Measurements from ENCODE around the gene PDCD4. TPM values are rescaled to one million over a fixed set of nuclear protein-coding genes. Genes with fewer than 3 reads are reported as not detected.

The PDCD4 gene
- total and polyA plus RNA-seq, 2 of the 4 experiments (the other 2 are of a cell fraction), result 10.9 to 49.7 TPM

GRCh38 chr10:110829721-110830410 lies 41.9 kb upstream of the PDCD4 start:
- Histone ChIP-seq H3K36me3 (ENCODE audit: control insufficient read depth, insufficient read depth, low read length) (no peaks in the 10 kb centered on the region), H4K91ac (ENCODE audit: insufficient read depth, low read depth, low read length) (no peak overlapping the region), H3K4me1 (ENCODE audit: control insufficient read depth, insufficient read depth, low read length) (peaks cover 7% of the 10 kb centered on the region; the same call in 1 of the 2 replicates), H3K4me2 (ENCODE audit: low read depth, low read length) (no peak overlapping the region), H4K8ac (ENCODE audit: low read depth in 2 of 2, low read length in 2 of 2) (no peak overlapping the region), H2BK15ac (ENCODE audit: low read depth, low read length) (no peak overlapping the region), H2AFZ (replicated peaks; ENCODE audit: low read length, poor library complexity) (no peak overlapping the region), H2AK9ac (replicated peaks; ENCODE audit: low read depth, low read length, poor library complexity) (no peak overlapping the region), H2BK120ac (ENCODE audit: low read depth, low read length) (no peak overlapping the region), H3K18ac (ENCODE audit: low read depth, low read length) (no peak overlapping the region; the same call in 1 of the 2 replicates), H3K27me3 (ENCODE audit: control insufficient read depth, insufficient read depth, low read length) (peaks cover 7% of the 10 kb centered on the region; the same call in 1 of the 2 replicates), H3K9me3 (ENCODE audit: control insufficient read depth, insufficient read depth, low read length) (no peaks in the 10 kb centered on the region), H3K9me1 (ENCODE audit: insufficient read depth, low read length) (0 out of 2 replicates have a peak, but pooled peaks cover 2% of the 10 kb centered on the region), H2BK20ac (ENCODE audit: low read depth, low read length) (no peak overlapping the region), H3K4ac (ENCODE audit: low read depth, low read length) (no peak overlapping the region), H3K79me1 (ENCODE audit: low read depth in 1 of 2, low read length in 2 of 2) (no peaks in the 10 kb centered on the region), H3K4me3 (ENCODE audit: insufficient read depth, low read depth, low read length) (no peak overlapping the region), H3K14ac (replicated peaks; ENCODE audit: low read depth, low read length) (no peak overlapping the region), H4K5ac (ENCODE audit: low read depth, low read length) (no peak overlapping the region), H4K20me1 (ENCODE audit: insufficient read depth, low read length) (no peaks in the 10 kb centered on the region), H3K56ac (ENCODE audit: extremely low read depth, insufficient read depth, low read length) (no peak overlapping the region), H2AK5ac (ENCODE audit: low read depth, low read length) (no peak overlapping the region), H2BK5ac (ENCODE audit: low read depth, low read length, poor library complexity, severe bottlenecking) (no peak overlapping the region), H3K23ac (ENCODE audit: low read depth, low read length) (no peak overlapping the region), H3K9ac (ENCODE audit: low read depth, low read length) (no peak overlapping the region), H3K27ac (ENCODE audit: insufficient read depth, low read length) (no peak overlapping the region)
- no TSS peak for BruUV-seq (replicated peaks)
- POLR2A ChIA-PET (ENCODE audit: unreplicated experiment), result no interaction called here
- ATAC-seq (ENCODE audit: low read depth) (no peak), DNase-seq (no peak)
- CTCF ChIA-PET, result interaction anchor here (1.8 kb wide), 1 partner anchor 21 kb away, joined by 4 read pairs; no protein-coding TSS in a partner anchor
- in situ Hi-C loops (cut with MboI; ENCODE audit: low sequenced_read_pairs) (no loop called here), intact Hi-C loops (cut with micrococcal nuclease) (loop anchor here (5.0 kb wide), 1 partner anchor 32 kb away; no protein-coding TSS in a partner anchor), dilution Hi-C loops (cut with HindIII; ENCODE audit: low sequenced_read_pairs, unreplicated experiment) (no loop called here)
- WGBS, 2 experiments (ENCODE audit: extremely low coverage in 2 of 2, insufficient read length in 1 of 2), result 100% methylated on average over 1 of the region's 11 CpGs; no CpG with 5 or more reads in 1 of the 2 experiments
- TF ChIP-seq MXI1 (IDR thresholded peaks at IDR 0.05; ENCODE audit: borderline replicate concordance, low read depth, low read length) (no peak), BHLHE40 (IDR thresholded peaks at IDR 0.05; ENCODE audit: low read depth, low read length) (no peak), RFX5 (IDR thresholded peaks at IDR 0.05; ENCODE audit: low read depth, low read length) (no peak), RCOR1 (IDR thresholded peaks at IDR 0.05; ENCODE audit: insufficient replicate concordance, low read length) (no peak), ELK1 (IDR thresholded peaks at IDR 0.05; ENCODE audit: borderline replicate concordance, low read depth, low read length) (no peak), FOS (IDR thresholded peaks at IDR 0.05; ENCODE audit: low read depth, low read length) (no peak), MAZ (IDR thresholded peaks at IDR 0.05; ENCODE audit: borderline replicate concordance, low read depth, low read length) (no peak), CHD1 (IDR thresholded peaks at IDR 0.05; ENCODE audit: low read depth, low read length) (no peak), MAFK (IDR thresholded peaks at IDR 0.05; ENCODE audit: low read depth, low read length) (no peak), POLR2A (IDR thresholded peaks at IDR 0.05; ENCODE audit: low read depth, low read length) (no peak), CEBPB (IDR thresholded peaks at IDR 0.05; ENCODE audit: low read depth, low read length) (no peak)

Measured in IMR-90 (cell line).